ENCODE data around the gene ZGPAT.

GRCh38 chr20:63750807-63751470 is 43.1 kb downstream of the ZGPAT start:
- TF ChIP-seq, protein P1, sequence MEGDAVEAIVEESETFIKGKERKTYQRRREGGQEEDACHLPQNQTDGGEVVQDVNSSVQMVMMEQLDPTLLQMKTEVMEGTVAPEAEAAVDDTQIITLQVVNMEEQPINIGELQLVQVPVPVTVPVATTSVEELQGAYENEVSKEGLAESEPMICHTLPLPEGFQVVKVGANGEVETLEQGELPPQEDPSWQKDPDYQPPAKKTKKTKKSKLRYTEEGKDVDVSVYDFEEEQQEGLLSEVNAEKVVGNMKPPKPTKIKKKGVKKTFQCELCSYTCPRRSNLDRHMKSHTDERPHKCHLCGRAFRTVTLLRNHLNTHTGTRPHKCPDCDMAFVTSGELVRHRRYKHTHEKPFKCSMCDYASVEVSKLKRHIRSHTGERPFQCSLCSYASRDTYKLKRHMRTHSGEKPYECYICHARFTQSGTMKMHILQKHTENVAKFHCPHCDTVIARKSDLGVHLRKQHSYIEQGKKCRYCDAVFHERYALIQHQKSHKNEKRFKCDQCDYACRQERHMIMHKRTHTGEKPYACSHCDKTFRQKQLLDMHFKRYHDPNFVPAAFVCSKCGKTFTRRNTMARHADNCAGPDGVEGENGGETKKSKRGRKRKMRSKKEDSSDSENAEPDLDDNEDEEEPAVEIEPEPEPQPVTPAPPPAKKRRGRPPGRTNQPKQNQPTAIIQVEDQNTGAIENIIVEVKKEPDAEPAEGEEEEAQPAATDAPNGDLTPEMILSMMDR (IDR thresholded peaks at IDR 0.05; ENCODE audit: low read depth, low read length) = no peak
- TF ChIP-seq MAX (IDR thresholded peaks at IDR 0.05; ENCODE audit: low read depth, low read length) = no peak
